GM21717 (cell line): Measurements from ENCODE around the gene LAPTM5.

Source experiments
- ATAC-seq: cut with Tn5 transposase; IDR thresholded peaks from one replicate; pipeline ENCODE4 v1.9.1; 2021; ENCODE audit warnings: mild to moderate bottlenecking, moderate library complexity; ENCODE audit not compliant: unreplicated experiment

The LAPTM5 gene

DNA sequence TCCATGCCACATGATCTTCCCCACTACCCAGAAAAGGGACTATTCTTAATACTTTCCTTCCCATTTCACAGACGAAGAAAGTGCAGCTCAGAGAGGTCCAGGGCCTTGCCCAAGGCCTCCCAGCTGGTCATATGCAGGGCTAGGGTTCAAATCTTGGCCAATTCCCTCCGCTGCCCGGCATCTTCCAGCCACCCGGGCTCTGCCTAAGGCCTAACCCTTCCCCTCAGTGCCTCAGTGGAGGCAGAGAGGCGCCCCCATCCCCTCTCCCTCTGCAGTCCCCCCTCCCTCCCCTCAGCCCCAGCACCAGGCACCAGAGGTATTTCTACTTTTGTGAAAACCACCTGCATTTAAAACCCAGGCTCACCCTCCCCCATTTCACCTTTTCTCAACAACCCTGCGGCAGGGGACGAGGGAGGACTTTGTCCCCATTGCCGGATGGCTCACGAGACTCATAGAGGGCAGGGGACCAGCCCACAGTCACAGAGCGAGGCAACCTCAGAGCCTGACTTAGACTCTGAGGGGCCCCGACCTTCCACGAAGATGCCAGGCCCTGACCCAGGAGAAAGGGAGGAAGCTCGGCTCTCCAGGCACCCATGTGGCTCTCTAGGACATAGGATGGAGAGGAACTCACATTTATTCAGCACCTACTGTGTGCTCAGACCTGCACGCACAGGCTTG is 12.3 kb downstream of the LAPTM5 start:
- no peak for ATAC-seq

DNA sequence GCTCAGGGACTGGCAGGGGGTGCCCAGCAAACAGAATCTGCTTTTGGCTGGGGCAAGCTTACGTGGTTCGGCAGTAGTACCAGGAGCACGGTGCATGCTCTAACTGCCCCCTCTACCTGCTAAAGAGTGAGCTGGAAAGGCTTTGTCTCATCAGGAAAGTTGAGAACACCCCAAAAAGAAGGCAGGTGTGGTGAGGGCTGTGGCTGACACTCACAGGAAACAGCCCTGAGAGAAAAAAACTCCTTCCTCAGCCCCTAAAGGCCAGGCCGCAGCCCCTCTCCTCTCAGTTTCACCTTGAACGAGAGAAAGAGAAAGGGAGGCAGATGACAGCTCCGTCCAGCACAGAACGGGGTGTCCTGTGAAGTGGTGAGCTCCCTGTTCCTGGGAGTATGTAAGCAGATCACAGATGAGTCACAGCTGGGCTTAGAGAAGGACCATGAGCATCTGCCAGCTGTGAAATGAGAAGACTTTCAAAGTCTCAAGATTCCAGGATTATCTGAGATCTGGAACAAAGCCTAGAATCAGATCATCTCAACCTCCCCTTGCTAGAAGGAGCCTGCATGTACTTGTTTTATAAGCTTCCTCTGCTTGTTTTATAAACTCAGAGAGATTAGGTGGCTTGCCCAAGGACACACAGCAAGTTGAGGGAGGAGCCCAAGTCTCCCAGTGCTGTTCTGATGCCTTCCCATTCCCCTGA is 13.4 kb downstream of the LAPTM5 start:
- ATAC-seq: no peak

DNA sequence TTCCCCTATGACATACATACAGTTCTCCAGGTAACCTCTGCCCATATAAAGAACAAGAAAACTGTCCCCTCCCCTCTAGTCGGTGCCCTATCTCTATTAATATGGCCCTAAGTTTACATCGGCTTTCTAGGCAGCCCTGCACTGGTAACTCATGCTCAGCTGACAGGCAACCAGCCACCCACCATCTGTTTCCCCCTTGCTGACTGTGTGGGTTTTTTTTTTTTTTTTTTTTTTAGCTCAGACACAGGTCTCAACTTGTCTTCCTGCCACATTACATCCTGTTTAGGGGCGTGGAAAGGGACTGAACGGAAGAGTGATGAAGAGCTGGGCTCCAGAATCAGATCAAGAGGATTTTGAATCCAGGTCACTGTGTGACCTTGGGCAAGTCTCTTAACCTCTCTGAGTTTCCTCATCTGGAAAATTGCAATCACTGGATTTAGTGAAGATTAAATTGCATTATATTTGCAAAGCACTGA is 14.0 kb downstream of the LAPTM5 start:
- peak; percentile 29 for ATAC-seq

DNA sequence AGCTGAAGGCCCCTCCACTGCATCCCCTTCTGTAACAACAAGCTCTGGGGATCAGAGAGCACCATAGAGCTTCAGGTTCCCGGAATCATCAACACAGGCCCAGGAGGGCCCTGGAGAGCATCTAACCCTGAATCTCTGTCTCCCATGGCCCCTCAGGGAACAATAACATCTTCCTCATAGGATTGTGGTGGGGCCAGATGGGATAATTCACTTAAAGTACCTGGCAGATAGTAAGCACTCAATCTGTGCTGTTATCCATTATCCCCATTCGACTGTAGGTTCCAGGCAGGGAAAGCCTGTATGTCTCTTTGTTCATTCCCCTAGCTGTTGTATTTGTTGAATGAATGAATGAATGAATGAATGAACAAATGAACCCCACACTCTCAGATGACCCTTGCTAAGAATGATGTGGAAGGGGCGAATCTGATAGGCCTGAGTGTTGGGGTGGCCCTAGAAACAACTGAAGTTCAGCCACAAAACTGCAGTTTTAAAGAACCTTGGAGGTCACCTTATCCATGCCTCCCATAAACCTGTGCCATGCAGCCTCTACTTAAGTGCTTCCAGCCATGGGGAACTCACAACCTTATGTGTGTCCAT is 14.5 kb downstream of the LAPTM5 start:
- peak; percentile 1 for ATAC-seq

DNA sequence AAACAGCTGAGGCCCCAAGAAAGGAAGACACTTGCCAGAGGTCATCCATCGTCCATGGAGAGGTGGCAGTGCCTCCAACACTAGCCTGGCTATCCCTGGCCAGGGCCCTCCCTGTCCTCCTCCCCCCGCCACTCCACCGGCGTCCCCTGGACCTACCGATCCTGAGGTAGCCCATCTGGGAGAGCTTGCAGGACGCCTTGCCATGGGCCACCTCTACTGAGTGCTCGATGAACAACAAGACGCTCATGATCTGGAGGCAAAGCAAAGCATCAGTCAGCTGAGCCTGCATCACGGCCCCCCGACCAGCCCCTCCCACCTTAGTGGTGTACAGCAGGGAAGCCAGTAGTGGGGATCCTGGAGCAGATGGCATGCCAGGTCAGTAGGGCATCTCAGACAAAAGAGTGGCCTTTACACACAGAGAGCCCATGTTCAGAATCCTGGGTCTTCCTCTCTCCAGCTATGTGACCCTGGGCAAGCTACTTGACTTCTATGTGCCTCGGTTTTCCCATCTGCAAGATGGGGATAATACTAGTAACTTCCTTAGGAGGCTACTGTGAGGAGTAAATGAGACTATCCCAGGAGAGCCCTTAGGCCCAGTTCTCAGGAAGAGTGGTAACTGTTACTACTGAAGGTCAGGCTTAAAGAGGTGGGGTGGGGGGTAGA is 15.1 kb downstream of the LAPTM5 start:
- ATAC-seq: no peak

DNA sequence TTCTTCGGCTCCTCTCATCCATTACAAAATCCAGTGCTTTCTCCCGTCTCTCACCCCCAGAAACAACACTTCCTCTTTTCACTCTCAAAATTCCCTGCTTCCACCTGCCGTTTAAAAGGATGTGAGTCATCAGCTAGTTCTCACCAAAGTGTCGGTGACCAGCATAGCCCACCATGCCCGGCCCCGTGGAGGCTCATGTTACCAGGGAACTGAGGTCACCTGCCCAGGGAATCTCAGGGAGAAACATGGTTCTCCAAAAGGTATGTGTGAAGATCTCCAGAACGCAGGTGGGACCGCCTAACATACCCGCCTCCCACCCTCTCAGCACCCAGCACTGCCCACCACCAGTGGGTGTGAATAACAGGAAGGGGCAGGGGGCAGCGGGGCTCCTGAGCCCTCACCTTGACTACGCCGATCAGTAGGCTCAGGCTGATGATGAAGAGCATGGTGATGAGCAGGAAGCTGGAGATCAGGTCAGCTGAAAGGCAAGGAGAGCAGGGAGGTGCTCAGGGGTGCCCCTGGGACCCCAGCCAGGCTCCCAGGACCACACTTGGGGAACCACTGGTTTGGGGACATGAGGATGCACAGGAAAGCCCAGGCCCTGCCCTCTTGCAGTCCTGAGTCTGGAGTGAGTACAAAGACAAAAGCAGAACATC is 16.2 kb downstream of the LAPTM5 start:
- ATAC-seq: no peak

DNA sequence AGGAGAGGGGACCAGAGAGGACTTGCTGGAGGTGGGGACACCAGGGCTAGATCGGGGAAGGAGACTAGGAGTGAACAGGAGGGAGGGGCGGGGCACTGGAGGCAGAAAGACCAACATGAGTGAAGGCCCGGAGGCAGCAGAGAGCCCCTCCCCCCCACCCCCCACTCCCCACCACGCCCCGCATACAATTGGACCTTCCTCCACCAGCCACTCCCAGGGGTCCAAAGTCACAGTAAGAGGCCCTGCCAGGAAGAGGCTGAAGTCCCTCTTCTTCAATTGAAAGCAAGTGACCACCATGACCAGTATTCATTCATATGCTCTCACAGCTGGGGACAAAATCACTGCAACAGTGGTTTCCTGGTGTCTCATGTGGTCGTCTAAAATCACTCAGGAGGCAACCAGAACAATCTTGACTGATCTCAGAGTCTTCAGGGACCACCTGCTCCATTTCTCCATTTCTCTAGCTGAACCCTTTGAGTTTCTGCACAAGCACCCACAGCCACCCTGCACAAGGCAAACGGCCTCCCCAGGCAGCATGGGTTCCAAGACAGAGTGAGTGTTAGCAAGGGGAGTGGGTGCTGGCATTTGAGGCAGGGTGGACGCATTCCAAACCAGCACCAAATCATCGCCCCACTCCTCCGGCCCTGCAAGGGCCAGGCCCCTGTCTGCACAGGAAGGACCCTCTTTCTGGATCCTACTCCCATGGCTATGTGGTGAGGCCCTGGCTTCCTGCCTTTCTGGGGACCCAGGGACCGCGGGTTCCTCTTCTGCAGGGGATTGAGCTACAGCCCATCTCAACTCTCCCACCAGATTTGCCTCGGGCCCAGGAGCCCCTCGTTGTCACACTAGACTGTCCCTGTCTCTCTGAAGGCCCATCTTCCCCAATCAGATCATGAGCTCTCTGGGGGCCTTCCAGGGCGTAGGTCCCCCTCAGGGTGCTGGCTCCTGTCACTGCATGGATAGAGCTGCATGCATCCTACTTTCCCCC is 17.0 kb downstream of the LAPTM5 start:
- no peak for ATAC-seq

DNA sequence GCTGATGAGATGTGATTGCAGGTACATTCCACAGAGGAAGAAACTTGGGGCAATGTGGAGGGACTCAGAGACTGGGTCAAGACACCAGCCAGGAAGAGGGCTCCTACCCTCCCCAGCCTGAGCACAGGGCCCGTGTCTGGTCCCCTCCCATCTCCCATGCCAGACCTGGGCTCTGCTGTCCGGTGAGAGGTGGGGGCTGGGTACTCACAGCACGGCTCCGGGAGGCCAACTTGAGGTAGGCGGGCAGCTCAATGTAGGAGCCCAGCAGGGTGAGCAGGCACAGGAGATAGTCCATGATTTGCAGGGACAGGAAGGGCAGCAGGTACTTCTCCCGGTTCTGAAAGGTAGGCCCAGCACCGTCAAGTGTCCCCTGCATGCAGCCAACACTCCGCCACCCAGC is 18.0 kb downstream of the LAPTM5 start:
- ATAC-seq: no peak

DNA sequence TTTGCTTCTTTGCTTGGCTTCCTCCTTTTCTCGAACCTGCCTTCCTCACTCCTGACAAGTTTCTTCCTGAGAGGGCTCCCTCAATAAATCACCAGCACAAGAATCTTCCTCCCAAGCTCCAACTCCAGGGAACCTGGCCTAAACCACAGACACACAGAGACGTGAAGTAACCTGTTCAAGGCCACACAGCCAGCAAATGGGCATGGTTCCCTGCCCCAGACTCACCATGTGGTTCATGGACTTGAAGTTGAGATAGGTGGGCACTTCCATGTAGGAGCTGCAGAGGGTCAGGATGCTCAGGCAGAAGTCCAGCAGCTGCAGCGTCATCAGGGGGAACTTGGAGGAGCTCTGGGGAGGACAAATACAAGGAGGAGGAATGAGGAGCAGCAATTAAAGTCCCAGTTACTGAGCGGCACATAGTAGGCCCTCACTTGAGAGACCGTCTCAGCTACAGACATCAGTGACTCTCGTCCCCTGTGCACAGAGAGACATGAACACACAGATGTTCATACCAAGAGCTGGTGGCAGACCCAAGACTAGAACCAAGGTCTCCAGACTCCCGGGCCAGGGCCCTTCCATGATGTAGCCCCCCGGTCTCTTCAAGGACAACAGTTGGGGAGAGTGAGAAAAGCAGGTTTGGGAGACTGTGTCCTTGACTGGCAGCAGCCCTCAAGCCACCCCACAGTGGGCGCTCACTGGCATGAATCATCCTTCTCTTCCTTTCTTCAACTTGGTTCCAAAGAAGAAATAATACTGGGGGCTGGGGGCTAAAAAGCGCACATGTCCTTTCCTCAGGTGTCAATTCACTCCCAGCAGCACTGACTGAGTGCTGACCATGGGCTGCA is 18.6 kb downstream of the LAPTM5 start:
- no peak for ATAC-seq

DNA sequence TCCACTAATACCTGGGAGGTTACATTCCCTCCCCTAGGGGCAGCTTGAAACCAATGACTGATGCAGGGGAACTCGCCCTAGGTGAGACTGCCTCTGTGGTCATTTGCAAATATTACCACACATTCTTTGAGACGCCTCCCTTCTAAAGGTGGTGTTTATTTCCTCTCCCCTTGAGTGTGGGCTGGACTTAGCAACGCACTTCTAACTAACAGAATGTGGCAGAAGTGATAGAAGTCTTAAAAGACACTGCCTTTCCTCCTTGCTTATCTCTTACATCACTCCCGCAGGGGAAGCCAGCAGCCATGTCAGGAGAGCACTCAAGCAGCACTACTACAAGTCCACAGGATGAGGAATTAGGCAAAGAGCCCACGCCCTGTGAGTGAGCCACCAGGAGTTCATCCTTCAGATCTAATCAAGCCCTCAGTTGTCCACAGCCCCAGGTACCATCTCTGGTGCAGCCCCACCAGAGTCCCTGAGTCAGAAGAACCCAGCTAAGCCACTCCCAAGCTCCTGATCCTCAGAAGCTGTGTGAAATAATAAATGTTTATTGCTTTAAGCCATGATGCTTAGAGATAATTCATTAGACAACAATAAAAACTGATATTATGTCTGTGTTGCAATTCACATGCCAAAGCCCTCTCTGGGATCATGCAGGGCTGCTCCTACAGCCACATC is 19.4 kb downstream of the LAPTM5 start:
- no peak for ATAC-seq

DNA sequence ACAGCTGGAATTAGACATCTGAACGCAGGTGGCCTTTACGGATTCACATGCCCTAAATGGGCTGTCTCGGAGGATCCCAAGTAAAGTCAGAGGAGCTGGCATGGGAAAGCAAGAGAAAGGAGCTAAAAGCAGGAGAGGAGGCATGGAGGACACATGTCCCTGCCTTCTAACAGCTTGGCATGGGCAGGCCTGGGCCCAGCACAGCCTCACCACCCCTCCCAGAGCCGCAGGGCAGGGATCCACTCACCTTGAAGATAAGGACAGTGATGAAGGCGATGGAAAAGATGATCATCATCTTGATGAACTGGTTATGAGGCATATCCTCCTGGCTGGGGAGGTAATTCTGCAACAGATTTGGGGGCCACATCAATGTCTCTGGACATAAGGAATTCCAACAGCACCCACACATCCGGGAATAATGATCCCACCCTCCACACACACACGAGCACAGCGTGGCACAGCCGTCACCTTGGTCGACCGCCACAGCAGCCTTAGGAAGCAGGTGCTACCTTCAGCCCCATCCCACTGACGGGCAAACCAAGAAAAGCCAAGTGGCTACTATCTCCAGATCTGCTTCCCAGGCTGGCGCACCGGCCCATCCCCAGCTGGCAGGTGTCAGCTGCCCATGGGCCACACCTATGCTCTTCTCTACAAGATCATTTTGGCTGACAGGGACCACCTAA is 20.1 kb downstream of the LAPTM5 start:
- no peak for ATAC-seq

DNA sequence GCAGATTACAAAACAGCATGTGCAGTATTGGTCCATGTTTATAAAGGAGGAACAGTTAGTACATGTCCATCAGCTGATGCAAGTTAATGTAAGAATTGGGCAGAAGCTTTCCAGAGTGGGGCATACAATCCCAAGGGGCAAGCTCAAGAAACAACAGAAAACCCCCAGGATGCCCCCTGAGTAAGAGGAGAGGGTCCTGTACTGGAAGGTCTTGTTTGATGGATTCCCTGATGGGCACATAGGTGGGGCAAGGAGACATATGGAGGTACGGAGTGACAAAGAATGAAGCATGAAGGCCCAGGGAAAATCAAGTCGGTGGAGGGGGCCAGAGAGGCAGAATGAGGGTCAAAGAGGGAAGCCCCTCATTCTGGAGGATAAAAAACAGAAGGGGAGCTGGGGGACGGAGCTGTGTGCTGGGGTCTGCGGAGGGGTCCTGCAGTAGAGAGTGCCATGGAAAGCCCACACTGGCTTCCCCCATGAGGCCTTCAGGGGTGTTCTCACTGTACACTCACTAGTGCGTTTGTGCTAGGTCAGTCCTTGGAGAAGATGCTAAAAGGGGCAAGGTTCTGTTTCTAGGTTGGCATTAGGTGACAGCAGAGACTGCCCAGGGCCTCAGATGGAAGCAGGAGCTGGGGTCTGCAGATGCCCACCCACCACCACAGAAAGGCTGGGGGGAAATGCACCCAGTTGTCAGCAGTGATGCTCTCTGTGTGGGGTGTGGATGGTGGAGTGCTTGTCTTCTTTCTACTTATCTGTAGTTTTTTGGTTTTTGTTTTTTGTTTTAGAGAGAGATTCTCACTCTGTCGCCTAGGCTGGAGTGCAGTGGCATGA is 21.7 kb downstream of the LAPTM5 start:
- no peak for ATAC-seq

DNA sequence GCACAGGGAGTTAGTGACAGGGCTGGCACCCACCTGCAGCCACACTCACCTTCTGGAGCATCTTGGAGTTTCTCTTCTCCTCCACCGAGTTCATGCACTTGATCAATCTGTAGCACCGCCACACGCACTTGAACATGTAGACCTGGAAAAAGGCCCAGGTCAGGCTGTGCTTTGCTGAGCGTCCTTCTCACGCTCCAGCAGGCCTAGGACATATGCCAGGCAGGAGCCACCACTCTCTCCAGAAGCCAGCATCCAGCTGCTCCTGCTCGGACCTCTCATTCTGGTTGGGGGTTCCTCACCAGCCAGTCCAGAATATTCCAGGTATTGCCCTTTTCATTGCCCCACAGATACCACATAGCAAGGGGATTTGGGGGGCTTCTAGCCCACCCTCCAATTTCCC is 22.4 kb downstream of the LAPTM5 start:
- ATAC-seq: no peak

DNA sequence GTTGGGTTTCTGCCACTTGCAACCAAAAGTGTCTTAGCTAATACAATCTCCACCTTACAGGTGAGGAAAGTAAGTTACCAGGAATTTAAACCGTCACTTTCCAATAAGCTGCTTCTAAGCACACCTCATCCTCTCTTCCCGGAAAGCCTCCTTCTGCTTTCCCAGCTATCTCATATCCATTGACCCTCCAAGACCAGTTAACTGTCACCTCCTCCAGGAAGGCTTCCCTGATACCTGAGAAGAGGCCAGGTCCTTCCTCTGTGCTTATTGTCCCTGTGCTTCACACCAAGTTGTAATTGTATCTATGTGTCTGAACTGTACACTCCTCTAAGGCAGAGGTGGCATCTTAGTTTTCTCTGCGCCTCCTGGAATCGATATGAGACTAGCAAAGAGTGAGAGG is 23.0 kb downstream of the LAPTM5 start:
- ATAC-seq: no peak

DNA sequence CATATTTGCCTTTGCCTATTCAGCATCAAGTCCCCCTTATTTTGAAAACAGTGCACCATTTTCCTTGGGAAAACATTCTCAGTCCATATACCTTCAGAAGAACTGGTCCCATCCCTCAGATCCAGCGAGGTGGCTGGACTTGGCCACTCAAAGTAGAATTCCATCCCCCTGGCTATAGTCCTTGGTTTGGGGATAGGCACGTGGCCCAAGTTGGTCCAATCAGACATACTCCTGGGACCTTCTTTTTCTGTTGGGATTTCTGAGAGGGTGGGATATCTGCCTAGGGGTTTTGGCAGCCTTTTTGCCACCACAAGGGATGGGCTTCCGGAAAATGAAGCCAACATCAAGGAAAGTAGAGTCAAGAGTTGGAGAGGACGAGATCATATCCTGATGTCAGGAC is 23.5 kb downstream of the LAPTM5 start:
- ATAC-seq: no peak

DNA sequence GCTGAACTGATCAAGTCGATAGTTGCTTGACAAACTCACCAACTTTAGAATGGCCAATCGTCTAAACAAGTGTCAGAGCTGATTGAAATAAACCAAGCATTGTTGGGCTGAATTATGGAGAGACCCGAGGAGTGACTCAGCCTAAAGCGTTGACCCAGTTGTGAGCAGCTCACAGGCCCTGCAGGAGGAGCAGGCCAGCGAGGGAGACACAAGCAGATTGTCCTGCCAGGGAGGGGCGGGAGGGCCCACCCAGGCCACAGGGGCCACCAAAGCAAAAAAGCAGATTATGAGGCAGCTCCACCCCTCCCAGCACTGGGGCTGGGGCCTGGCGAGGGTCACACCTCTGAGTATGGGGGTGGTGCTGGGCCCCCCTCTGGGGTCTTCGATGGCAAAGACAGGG is 24.1 kb downstream of the LAPTM5 start:
- no peak for ATAC-seq
